Common myeloid progenitor, CD34-positive (primary cell): Measurements from ENCODE around the gene MAPKAP1.

Source experiments
- CTCF ChIA-PET: fragments of 350-600 bp; sonication (Branson Sonifier 250); formaldehyde crosslinking; loops from one replicate; lab custom pipeline; 2021; ENCODE audit warnings: antibody characterized with exemption; lab: Charles Lee
- POLR2A ChIA-PET: fragments of 350-600 bp; sonication (Branson Sonifier 250); formaldehyde crosslinking; loops from one replicate; lab custom pipeline; 2021; ENCODE audit warnings: antibody characterized with exemption; lab: Charles Lee
- DNase-seq, 3 donors: peaks; one replicate each; pipeline versions ENCODE4 v3.0.0 to v3.0.0-alpha.2; 2013
- H3K27ac ChIP-seq, 2 experiments: 1 replicate in 1 of 2; 2 replicates in 1 of 2; pipeline ENCODE4 v1.7.0; 2013; ENCODE audit warnings: inconsistent platforms in 2 of 2, low read length in 2 of 2, mild to moderate bottlenecking in 2 of 2, low read depth in 1 of 2, moderate library complexity in 1 of 2; ENCODE audit not compliant: severe bottlenecking in 2 of 2, insufficient read depth in 1 of 2, poor library complexity in 1 of 2
- H3K27me3 ChIP-seq, 5 experiments: replicated peaks in 2 of 5; 1 replicate in 3 of 5; 2 replicates in 2 of 5; pipeline versions ENCODE4 v1.6.1 to v1.7.0; 2013; ENCODE audit warnings: low read length in 4 of 5, mild to moderate bottlenecking in 2 of 5, moderate library complexity in 2 of 5, inconsistent platforms in 1 of 5; ENCODE audit not compliant: insufficient read depth in 5 of 5, control insufficient read depth in 4 of 5
- H3K36me3 ChIP-seq, 4 experiments: 1 replicate in 2 of 4; 2 replicates in 2 of 4; pipeline versions ENCODE4 v1.6.1 to v1.7.0; 2013; ENCODE audit warnings: low read length in 3 of 4, control low read depth in 1 of 4, mild to moderate bottlenecking in 1 of 4; ENCODE audit not compliant: control insufficient read depth in 4 of 4, insufficient read depth in 4 of 4
- H3K4me1 ChIP-seq, 4 experiments: 1 replicate in 3 of 4; 2 replicates in 1 of 4; pipeline versions ENCODE4 v1.6.1 to v1.7.1; 2013; ENCODE audit warnings: low read length in 3 of 4, mild to moderate bottlenecking in 3 of 4, control low read depth in 1 of 4, inconsistent platforms in 1 of 4, moderate library complexity in 1 of 4; ENCODE audit not compliant: control insufficient read depth in 4 of 4, insufficient read depth in 4 of 4; ENCODE audit errors: control extremely low read depth in 1 of 4
- H3K4me3 ChIP-seq, 7 experiments: 1 replicate in 4 of 7; 2 replicates in 3 of 7; pipeline versions ENCODE4 v1.5.1 to v1.7.0; 2013; ENCODE audit warnings: mild to moderate bottlenecking in 7 of 7, low read length in 6 of 7, moderate library complexity in 6 of 7, inconsistent platforms in 2 of 7, low read depth in 2 of 7, control low read depth in 1 of 7; ENCODE audit not compliant: insufficient read depth in 4 of 7, control insufficient read depth in 1 of 7; ENCODE audit errors: extremely low read depth in 1 of 7
- H3K9me3 ChIP-seq, 5 experiments: 1 replicate in 4 of 5; 2 replicates in 1 of 5; pipeline versions ENCODE4 v1.6.1 to v1.7.1; 2013; ENCODE audit warnings: low read length in 4 of 5, mild to moderate bottlenecking in 2 of 5, inconsistent platforms in 1 of 5, low read depth in 1 of 5, moderate library complexity in 1 of 5; ENCODE audit not compliant: control insufficient read depth in 4 of 5, insufficient read depth in 2 of 5; ENCODE audit errors: control extremely low read depth in 1 of 5
- WGBS: methylation state at CpG from one replicate; pipeline ENCODE4 v1.1.5; 2013; ENCODE audit not compliant: insufficient coverage; 5-methylcytosine and 5-hydroxymethylcytosine counted together

Gene MAPKAP1

GRCh38 chr9:125521462-125522327 lies 185.3 kb downstream of the MAPKAP1 start:
- 10% methylated on average over 1 of the region's 3 CpGs for WGBS
- H3K4me1 ChIP-seq: peaks cover 7 to 25% (median 15%) of the 10 kb centered on the region in 4 experiments
- peaks cover 0 to 17% (median 0%) of the 10 kb centered on the region in 4 experiments for H3K36me3 ChIP-seq
- CTCF ChIA-PET: interaction anchor here (1.0 to 1.6 kb wide), 2 partner anchors 9 to 37 kb away, joined by 3 to 9 read pairs; no protein-coding TSS in a partner anchor
- no peak overlapping the region for H3K27ac ChIP-seq
- no peaks in the 10 kb centered on the region for H3K27me3 ChIP-seq
- DNase-seq: peak; percentile 62 to 92 (median 90)
- H3K4me3 ChIP-seq: peak overlapping the region in 2 of 7 experiments; percentile 7 to 43
- no peaks in the 10 kb centered on the region for H3K9me3 ChIP-seq
- POLR2A ChIA-PET: interaction anchor here (0.7 kb wide), 1 partner anchor 996 kb away, joined by 3 read pairs; no protein-coding TSS in a partner anchor

- CTCF ChIA-PET: no interaction called here
- no peak for DNase-seq
- Histone ChIP-seq H3K4me1 (peaks cover 7 to 25% (median 15%) of the 10 kb centered on the region in 4 experiments), H3K36me3 (peaks cover 0 to 17% (median 0%) of the 10 kb centered on the region in 4 experiments), H3K27ac (no peak overlapping the region), H3K27me3 (no peaks in the 10 kb centered on the region), H3K4me3 (no peak overlapping the region), H3K9me3 (no peaks in the 10 kb centered on the region)
- 97% methylated on average over 3 of the region's 3 CpGs for WGBS
- POLR2A ChIA-PET: no interaction called here
Observed at GRCh38 chr9:125519734-125520133, 187.3 kb downstream of the MAPKAP1 start.

GRCh38 chr9:125517577-125517976 lies 189.4 kb downstream of the MAPKAP1 start:
- H3K4me3 ChIP-seq: no peak overlapping the region
- no peaks in the 10 kb centered on the region for H3K9me3 ChIP-seq
- ChIA-PET POLR2A (no interaction called here), CTCF (interaction anchor here (1.4 kb wide), 1 partner anchor 54 kb away, joined by 3 read pairs; no protein-coding TSS in a partner anchor)
- WGBS: 43% methylated on average over 1 of the region's 4 CpGs
- no peak for DNase-seq
- H3K27me3 ChIP-seq: no peaks in the 10 kb centered on the region
- peaks cover 7 to 20% (median 12%) of the 10 kb centered on the region in 4 experiments for H3K4me1 ChIP-seq
- H3K36me3 ChIP-seq: peaks cover 0 to 17% (median under 1%) of the 10 kb centered on the region in 4 experiments
- no peak overlapping the region for H3K27ac ChIP-seq

DNA sequence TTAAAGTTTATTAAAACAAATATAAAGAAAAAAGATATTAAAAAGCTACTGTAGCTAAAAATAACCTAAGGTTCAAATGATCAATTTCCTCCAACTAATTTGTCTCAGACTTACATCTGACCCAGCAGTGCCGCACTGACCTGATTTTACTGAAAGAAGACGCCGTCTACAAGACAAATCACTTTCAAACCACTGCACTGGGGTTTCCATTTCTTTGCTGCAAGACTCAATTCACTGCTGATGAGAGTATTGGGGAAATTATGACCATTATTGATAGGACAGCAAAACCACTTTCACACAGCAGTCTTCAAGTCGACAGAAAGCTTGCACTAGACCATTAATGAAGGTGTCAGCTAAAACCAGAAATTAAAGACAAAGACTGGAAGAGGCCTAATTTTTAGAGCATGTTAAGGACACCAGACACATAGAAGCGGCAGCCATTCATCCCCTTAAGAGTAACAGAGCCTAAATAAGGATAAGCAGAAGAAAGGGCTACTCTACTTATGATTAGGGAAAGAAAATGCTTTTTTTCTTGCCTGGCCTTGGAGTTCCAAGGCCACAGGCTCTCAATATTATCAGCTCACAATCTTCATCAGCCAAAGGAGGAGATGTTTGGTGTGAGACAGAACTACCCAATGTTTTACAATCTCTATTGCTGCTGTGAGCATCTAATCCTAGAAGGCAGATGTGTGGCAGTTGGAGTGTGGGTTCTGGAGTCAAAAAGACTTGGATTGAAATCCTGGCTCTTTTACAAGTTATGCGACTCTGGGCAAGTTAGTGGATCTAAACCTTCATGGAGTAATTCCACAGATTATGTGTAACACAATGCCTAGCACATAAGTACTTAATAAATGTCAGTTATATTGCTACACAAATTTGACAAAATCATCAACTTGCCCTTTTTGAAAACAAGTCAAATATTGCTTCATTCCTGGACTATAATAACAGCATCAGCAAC lies 190.7 kb downstream of the MAPKAP1 start:
- no peak for DNase-seq
- Histone ChIP-seq H3K4me1 (peaks cover 0 to 7% (median under 1%) of the 10 kb centered on the region in 4 experiments), H3K27ac (no peak overlapping the region), H3K36me3 (peaks cover 0 to 17% (median under 1%) of the 10 kb centered on the region in 4 experiments), H3K9me3 (no peaks in the 10 kb centered on the region), H3K27me3 (no peaks in the 10 kb centered on the region), H3K4me3 (no peak overlapping the region)
- 100% methylated on average over 2 of the region's 6 CpGs for WGBS
- ChIA-PET CTCF (no interaction called here), POLR2A (no interaction called here)

GRCh38 chr9:125515281-125515680 lies 191.7 kb downstream of the MAPKAP1 start:
- Histone ChIP-seq H3K36me3 (peaks cover 0 to 10% (median under 1%) of the 10 kb centered on the region in 4 experiments), H3K27me3 (no peaks in the 10 kb centered on the region), H3K9me3 (no peaks in the 10 kb centered on the region), H3K27ac (no peak overlapping the region), H3K4me1 (no peaks in the 10 kb centered on the region), H3K4me3 (no peak overlapping the region)
- DNase-seq: no peak
- whole genome bisulfite sequencing: no CpG with 5 or more reads among the region's 5 CpGs
- ChIA-PET POLR2A (no interaction called here), CTCF (interaction anchor here (1.1 to 1.3 kb wide), 2 partner anchors 14 to 15 kb away, joined by 3 to 4 read pairs; no protein-coding TSS in a partner anchor)

DNA sequence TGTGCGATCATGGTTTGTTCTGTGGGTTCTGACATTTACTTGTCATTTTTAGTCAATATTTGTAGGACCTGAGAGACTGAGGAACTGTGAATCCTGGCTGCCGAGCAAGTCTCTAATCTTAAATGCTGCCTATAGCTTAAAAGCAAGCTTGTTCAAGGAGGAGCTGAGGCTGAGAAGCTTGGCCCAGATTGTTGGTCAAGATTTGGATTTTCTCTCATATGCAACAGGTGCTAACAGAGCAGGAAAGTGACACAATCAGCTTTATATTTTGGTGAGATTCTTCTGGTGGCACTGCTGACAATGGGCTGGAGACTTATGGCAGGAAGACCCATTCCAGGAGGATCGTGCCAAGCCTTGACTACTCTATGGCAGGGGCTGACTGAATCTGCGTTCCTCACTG lies 192.5 kb downstream of the MAPKAP1 start:
- no peaks in the 10 kb centered on the region for H3K27me3 ChIP-seq
- H3K9me3 ChIP-seq: no peaks in the 10 kb centered on the region
- no peak overlapping the region for H3K27ac ChIP-seq
- no peaks in the 10 kb centered on the region for H3K4me1 ChIP-seq
- ChIA-PET CTCF (interaction anchor here (1.1 to 1.3 kb wide), 3 partner anchors 15 to 39 kb away, joined by 3 to 4 read pairs (median 3); no protein-coding TSS in a partner anchor), POLR2A (no interaction called here)
- DNase-seq: no peak
- WGBS: 100% methylated on average over 3 of the region's 4 CpGs
- H3K36me3 ChIP-seq: peaks cover 0 to 3% (median under 1%) of the 10 kb centered on the region in 4 experiments
- no peak overlapping the region for H3K4me3 ChIP-seq
